Measurements from ENCODE around the gene SH3TC1. TPM values are rescaled to one million over a fixed set of nuclear protein-coding genes. Genes with fewer than 3 reads are reported as not detected.

Gene SH3TC1
- total and polyA plus RNA-seq, 2 of the 8 experiments (the other 6 are each of a cell fraction or from before 2014, with no cell fraction given): 0.15 TPM; not detected in 1

DNA sequence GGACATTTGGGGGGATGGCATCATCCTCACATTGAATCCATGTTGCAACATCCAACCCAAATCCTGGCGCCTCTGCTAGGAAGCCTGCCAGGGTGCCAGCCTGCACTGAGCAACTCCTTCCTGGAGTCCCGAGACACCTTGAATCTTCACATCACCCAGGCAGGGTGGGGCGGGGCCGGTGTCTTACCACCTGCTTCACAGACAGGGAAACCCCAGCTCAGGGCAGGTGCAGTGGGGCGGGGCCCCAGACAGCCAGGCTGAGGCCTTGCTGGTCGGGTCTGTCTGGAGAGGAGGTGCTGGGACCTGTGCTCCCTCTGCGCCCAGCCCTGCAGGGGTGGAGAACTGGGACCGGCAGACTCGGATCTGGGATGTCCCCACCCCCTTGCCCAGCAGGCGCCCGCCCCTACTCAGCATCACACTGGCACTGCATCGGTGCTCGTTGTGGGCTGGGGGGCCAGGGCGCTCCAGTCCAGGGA, 39.0 kb downstream of the SH3TC1 start:
- H3K18ac ChIP-seq (ENCODE audit: extremely low read depth, low read length): no peak overlapping the region
- peak overlapping the region; percentile 8 for H4K91ac ChIP-seq (replicated peaks; ENCODE audit: insufficient read length, low read length)
- no peak overlapping the region for H3K56ac ChIP-seq (replicated peaks; ENCODE audit: insufficient read length, low read depth, low read length)
- no peak overlapping the region for H4K5ac ChIP-seq (ENCODE audit: insufficient read length, low read depth, low read length)
- H3K23ac ChIP-seq (ENCODE audit: insufficient read length): no peak overlapping the region
- H2BK5ac ChIP-seq (ENCODE audit: low read depth, low read length): no peak overlapping the region
- H2AFZ ChIP-seq (ENCODE audit: low read length): no peak overlapping the region
- ChIA-PET CTCF (ENCODE audit: partially characterized antibody) (interaction anchor here (0.7 to 5.1 kb wide), 17 partner anchors 11 to 170 kb away, joined by 3 to 68 read pairs (median 4); no protein-coding TSS in a partner anchor), POLR2A (ENCODE audit: partially characterized antibody) (no interaction called here)
- H2BK12ac ChIP-seq (ENCODE audit: low read depth, low read length): no peak overlapping the region
- no peaks in the 10 kb centered on the region; a peak in 1 of 4 replicates for H3K9me3 ChIP-seq (ENCODE audit: insufficient read depth in 2 of 2, low read depth in 1 of 2, low read length in 1 of 2)
- DNase-seq (ENCODE audit: low read depth in 1 of 2, low spot score in 2 of 2): peak in 1 of 2 experiments; percentile 63
- H3K4me2 ChIP-seq (ENCODE audit: insufficient read depth in 1 of 2, low read depth in 2 of 2, low read length in 2 of 2): peak overlapping the region in 1 of 2 experiments; percentile 14; a peak in 1 of 4 replicates
- no peak overlapping the region for H3K27ac ChIP-seq (ENCODE audit: low read depth, low read length)
- peaks cover 0 to 8% (median 3%) of the 10 kb centered on the region in 4 experiments; a peak in 6 of 7 replicates for H3K4me1 ChIP-seq (replicated peaks in 1 of 4; ENCODE audit: control insufficient read depth in 3 of 4, insufficient read depth in 4 of 4, low read length in 3 of 4)
- no peak overlapping the region for H2BK120ac ChIP-seq (replicated peaks; ENCODE audit: low read depth, low read length)
- no peak overlapping the region for H3K9ac ChIP-seq (replicated peaks in 1 of 4; ENCODE audit: extremely low read depth in 1 of 4, low read depth in 3 of 4, low read length in 3 of 4)
- no peak overlapping the region for H3K14ac ChIP-seq (ENCODE audit: insufficient read length)
- no peaks in the 10 kb centered on the region for H3K79me2 ChIP-seq (ENCODE audit: control insufficient read depth in 1 of 2, insufficient read depth in 2 of 2, low read length in 2 of 2)
- H2BK20ac ChIP-seq (ENCODE audit: low read length): no peak overlapping the region
- no peak overlapping the region for H3K4ac ChIP-seq (replicated peaks; ENCODE audit: insufficient read length, low read depth, low read length)
- peaks cover 3% of the 10 kb centered on the region; the same call in 1 of the 2 replicates for H3K79me1 ChIP-seq (ENCODE audit: low read depth, low read length)
- WGBS, 2 experiments (ENCODE audit: extremely low coverage in 1 of 2, insufficient coverage in 1 of 2, insufficient read length in 1 of 2, insufficient replicate concordance in 2 of 2, low coverage in 1 of 2, low lambda C conversion rate in 2 of 2, missing lambda C conversion rate in 1 of 2): 66% methylated on average over 13 of the region's 14 CpGs; no CpG with 5 or more reads in 1 of the 2 experiments
- H3K4me3 ChIP-seq (ENCODE audit: extremely low read depth in 1 of 4, insufficient read depth in 2 of 4, low read depth in 3 of 4, low read length in 4 of 4): no peak overlapping the region; a peak in 1 of 8 replicates
- no peak overlapping the region for H2AK5ac ChIP-seq (ENCODE audit: low read depth, low read length)
- no peaks in the 10 kb centered on the region; a peak in 1 of 8 replicates for H3K36me3 ChIP-seq (ENCODE audit: control insufficient read depth in 2 of 4, insufficient read depth in 4 of 4, low read length in 3 of 4)
- H4K20me1 ChIP-seq (replicated peaks in 1 of 2; ENCODE audit: control insufficient read depth in 1 of 2, insufficient read depth in 2 of 2, low read length in 2 of 2): peaks cover 0 to 12% of the 10 kb centered on the region in 2 experiments
- no peak for FAIRE-seq
- H3K23me2 ChIP-seq (ENCODE audit: low read depth, low read length): peaks cover 10% of the 10 kb centered on the region; the same call in 1 of the 2 replicates
- H2BK15ac ChIP-seq (ENCODE audit: low read length): no peak overlapping the region
- H3K27me3 ChIP-seq (replicated peaks in 1 of 4; ENCODE audit: control insufficient read depth in 3 of 4, extremely low read depth in 1 of 4, insufficient read depth in 3 of 4, low read length in 3 of 4): no peaks in the 10 kb centered on the region
- H4K8ac ChIP-seq (ENCODE audit: extremely low read depth, insufficient read depth, low read length): 0 out of 2 replicates have a peak overlapping the region, but pooled peaks have one; percentile 63
- TF ChIP-seq SP2 (IDR thresholded peaks at IDR 0.05; ENCODE audit: low read length) (no peak), RAD21 (IDR thresholded peaks at IDR 0.05 in 1 of 2, conservative IDR thresholded peaks at IDR 0.05 in 1 of 2; ENCODE audit: low read depth in 2 of 2, low read length in 2 of 2) (no peak), E2F6 (IDR thresholded peaks at IDR 0.05) (no peak), CBX5 (IDR thresholded peaks at IDR 0.05; ENCODE audit: low read depth, low read length) (no peak), CBX8 (IDR thresholded peaks at IDR 0.05; ENCODE audit: borderline replicate concordance, low read depth, low read length) (no peak), POLR2A (IDR thresholded peaks at IDR 0.05; ENCODE audit: control extremely low read depth in 1 of 2, low read depth in 2 of 2, low read length in 2 of 2) (no peak), JUN (IDR thresholded peaks at IDR 0.05; ENCODE audit: low read depth, low read length) (no peak), CREB1 (IDR thresholded peaks at IDR 0.05) (no peak), ATF2 (IDR thresholded peaks at IDR 0.05; ENCODE audit: low read length) (no peak), GABPA (IDR thresholded peaks at IDR 0.05; ENCODE audit: borderline replicate concordance, insufficient read depth, low read length) (no peak), SP1 (IDR thresholded peaks at IDR 0.05; ENCODE audit: low read depth, low read length) (no peak), SP4 (IDR thresholded peaks at IDR 0.05; ENCODE audit: low read length) (no peak)
